ENCODE results near the gene PHC3.

PHC3 gene

DNA sequence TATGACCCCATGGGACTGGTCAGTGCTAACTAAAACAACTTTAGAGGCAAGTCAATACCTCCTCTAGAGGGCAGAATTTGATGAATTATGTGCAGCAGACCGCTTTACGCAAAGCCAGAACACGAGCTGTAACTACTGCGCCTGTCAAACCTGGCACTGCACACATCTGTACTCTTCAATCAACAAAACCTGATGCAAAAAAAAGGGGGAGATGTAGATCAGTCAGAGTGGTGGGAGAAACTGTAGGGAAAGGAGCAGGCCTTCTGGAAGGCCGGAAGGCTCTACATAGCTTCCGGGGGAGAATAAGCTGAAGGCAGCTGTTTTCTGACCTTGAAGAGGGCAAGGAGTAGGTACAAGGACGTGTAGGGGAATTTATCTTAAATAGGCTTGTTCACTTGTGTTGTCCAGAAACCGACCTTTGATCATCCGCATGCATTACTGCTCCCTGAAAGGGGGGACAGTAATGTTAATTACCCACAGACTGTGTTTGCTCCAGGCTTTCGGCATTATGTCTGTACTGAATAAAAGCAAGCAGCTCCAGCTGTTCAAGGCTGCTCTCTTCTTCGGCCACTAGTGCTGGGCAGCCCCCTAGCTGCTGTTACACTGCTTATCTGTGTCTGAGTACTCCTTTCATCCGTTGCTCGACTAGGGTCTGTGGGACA lies 102.8 kb downstream of the PHC3 start:
- DNase-seq (ENCODE audit: low read depth in 2 of 2), result no peak

DNA sequence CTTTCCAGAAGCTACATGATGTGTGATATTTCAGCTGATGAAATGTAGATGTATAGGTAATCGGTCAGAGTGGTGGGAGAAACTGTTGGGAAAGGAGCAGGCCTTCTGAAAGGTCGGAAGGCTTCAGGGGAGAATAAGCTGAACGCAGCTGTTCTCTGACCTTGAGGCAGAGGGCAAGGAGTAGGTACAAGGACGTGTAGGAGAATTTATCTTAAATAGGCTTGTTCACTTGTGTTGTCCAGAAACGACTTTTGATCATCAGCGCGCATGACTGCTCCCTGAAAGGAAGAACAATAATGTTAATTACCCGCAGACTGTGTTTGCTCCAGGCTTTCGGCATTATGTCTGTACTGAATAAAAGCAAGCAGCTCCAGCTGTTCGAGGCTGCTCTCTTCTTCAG lies 104.2 kb downstream of the PHC3 start:
- no peak for DNase-seq (ENCODE audit: low read depth in 2 of 2)

- DNase-seq (ENCODE audit: low read depth in 2 of 2), result no peak
Measured at GRCh38 chr3:170076715-170077238, 104.8 kb downstream of the PHC3 start.

DNA sequence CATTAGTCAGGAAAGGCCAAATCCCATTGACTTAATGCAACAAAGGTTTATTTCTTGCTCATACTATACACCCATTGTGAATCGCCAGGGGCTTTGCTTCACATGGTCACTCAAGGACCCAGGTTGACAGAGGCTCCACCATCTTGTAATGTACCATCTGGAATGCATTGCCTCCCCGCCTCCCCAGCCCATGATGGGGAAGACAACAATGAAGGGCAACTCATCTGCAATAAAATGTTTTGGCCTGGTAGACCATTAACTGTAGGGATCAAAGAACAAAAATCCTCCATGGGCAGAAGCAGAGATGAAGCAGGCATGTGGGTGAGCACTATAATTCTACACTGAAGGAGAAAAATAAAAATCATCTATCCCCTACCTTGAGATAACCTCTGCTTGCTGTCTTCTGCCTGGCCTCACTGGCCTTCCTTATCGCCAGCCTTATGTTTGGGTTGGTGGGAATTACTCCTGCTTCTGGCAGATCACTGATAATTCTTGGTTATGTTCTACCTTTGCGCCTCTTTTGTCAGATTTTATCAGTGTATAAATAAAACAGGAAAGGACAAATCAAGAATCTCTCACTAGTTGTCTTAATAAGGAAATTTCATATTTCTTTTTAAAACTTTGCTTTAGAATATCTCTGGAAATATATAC lies 106.0 kb downstream of the PHC3 start:
- DNase-seq (ENCODE audit: low read depth in 2 of 2), result no peak

DNA sequence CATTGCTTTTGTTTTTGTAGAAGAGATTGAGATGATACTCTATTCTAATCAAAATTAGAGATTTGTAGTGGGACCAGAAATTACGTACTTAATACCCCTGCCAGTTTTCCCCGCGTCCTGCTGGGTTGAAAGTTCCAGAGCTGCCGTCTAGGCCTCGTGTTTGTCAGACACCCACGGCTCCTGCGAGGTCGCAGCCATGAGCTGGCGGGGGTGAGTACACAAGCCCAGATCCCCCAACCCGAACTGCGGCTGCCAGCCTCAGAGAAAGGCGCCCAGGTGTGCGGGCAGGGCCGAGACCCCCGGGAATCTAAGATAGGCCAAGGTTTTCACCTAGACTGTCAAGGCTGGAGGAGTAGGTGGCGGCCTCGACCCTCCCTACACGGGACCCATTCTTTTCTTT lies 117.4 kb downstream of the PHC3 start:
- DNase-seq (ENCODE audit: low read depth in 2 of 2), result no peak

GRCh38 chr3:170063691-170064090 lies 117.8 kb downstream of the PHC3 start:
- DNase-seq (ENCODE audit: low read depth in 2 of 2), result no peak

GRCh38 chr3:170062769-170063168 lies 118.8 kb downstream of the PHC3 start:
- DNase-seq (ENCODE audit: low read depth in 2 of 2), result no peak

DNA sequence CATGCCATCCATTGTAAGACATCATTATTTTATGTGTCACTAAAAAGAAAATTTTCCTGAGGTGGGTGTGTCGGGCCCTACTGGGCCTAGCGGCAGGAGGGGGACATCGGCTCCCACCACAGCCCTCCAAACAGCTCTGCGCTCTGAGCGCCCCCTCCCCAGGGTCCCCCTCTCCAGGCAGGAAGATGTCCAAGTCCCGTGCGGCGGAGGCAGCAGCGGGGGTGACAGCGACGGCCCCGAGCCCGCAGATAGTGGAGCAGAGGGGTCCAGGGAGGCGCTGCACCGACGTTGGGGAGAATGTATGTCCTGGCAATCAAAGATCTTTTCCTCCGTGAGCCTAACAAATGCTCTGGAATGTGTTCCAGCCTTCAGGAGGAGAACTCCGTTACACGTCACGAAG lies 119.5 kb downstream of the PHC3 start:
- no peak for DNase-seq (ENCODE audit: low read depth in 2 of 2)

- DNase-seq (ENCODE audit: low read depth in 2 of 2), result no peak
Measured at GRCh38 chr3:170059447-170059846, 122.1 kb downstream of the PHC3 start.

DNA sequence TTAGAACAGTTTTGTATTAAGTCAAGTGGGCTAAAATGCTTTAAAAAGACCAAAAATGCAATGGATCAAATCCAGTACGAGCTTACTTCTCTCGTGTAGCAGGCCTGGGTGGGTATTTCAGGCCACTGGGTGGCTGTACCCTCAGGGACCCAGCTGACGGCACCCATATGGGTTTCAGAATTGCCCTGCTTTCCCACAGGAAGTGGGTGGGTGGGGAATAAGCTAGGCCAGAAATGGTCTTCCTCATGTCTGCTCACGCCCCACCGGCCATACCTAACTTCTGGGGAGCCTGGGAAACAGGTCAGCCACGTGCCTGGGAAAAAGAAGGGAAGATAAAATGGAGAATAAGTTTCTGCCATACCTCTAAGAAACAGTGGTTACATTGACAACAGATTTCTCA lies 123.4 kb downstream of the PHC3 start:
- no peak for DNase-seq (ENCODE audit: low read depth in 2 of 2)

DNA sequence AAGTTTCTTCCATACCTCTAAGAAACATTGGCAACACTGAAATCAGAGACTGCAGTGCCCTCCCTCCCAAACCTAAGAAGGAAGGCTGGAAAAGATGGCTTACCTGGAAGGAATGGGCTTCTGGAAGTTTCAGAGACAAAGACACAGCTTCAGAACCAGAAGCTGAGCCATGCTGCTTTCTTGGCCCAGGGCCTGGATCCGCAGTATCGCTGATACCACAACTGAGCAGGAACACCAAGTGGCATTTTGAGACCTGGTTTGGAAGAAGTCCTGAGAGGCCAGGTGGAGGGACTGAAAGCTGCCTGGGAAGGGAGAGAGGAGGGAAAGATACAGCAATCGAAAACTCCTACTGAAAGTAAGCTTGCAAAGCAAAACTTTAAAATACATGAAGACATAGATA lies 124.0 kb downstream of the PHC3 start:
- DNase-seq (ENCODE audit: low read depth in 2 of 2), result no peak

- no peak for DNase-seq (ENCODE audit: low read depth in 2 of 2)
Measured at GRCh38 chr3:170056710-170057454, 124.7 kb downstream of the PHC3 start.

GRCh38 chr3:170055209-170055608 lies 126.3 kb downstream of the PHC3 start:
- no peak for DNase-seq (ENCODE audit: low read depth in 2 of 2)

DNA sequence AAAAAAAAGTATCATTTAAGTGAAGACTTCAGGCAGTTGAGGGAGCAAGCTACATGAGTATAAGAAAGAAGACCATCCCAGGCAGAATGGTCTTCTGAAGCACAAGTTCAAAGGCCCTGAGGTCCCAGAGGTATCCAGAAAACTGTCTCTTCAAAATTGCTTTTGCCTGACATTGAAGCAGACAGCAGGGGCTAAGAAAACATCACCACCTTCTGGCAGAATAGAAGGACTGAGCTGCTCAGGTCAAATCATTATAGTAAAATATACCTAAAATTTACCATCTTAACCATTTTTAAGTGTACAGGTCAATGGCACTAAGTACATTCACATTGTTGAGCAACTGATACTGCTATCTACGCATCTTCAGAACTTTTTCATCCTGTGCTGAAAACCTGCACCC lies 127.3 kb downstream of the PHC3 start:
- DNase-seq (ENCODE audit: low read depth in 2 of 2), result no peak

GRCh38 chr3:170052398-170052797 lies 129.1 kb downstream of the PHC3 start:
- no peak for DNase-seq (ENCODE audit: low read depth in 2 of 2)

- no peak for DNase-seq (ENCODE audit: low read depth in 2 of 2)
Measured at GRCh38 chr3:170050753-170051152, 130.8 kb downstream of the PHC3 start.

DNA sequence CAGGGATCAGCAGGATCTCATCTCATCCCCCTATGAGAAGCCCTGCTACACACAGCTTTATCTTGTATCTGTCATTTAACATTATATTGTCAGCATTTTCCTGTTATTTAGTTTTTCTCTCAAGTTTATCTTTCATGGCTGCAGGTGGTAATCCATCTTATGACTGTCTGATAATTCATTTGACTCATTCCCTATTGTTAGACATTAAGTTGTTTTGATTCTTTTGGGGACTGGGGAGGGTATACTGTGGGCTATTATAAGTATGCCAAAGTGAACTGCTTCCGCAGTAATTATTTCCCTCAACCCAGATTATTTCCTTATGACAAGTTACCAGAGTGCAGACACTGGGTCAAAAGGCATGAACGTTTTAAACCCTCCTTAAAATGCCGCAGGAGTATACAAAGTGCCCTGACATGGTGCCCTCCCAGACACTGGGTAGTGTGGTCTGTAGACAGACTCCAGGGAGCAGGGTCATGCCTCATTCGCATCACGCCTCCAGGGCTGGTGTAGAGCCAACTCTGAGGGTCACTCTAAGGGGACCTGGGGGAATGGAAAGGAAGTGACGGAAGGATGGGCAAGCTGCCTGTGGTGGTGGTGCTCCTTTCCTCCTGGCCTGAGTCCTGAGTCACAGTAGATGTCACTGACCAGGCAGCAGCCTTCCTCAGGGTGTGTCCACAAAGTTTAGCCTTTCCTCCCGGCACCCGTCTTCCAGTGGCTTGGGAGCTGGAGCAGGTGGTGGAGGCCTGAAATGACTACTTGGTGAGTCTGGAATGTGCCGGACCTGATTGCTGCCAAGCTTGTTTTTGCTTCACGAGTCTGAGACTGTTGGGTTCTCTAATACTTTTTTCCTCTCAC lies 132.2 kb downstream of the PHC3 start:
- DNase-seq (ENCODE audit: low read depth in 2 of 2), result no peak

DNA sequence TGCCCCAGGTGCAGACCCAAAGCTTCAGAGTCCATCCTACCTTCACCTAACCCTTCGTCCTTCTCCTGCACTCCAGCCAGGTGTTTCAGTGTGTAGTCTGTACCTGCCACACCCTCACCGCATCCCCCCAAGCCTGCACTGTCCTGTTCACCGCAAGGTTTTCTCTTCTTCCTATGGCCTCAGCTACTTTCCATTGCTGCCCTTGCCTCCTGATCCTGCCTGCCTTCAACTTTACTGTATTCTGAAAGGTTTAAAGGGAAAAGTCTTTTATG lies 134.5 kb downstream of the PHC3 start:
- DNase-seq (ENCODE audit: low read depth in 2 of 2), result no peak

GRCh38 chr3:170046269-170047132 lies 135.0 kb downstream of the PHC3 start:
- no peak for DNase-seq (ENCODE audit: low read depth in 2 of 2)

- no peak for DNase-seq (ENCODE audit: low read depth in 2 of 2)
Measured at GRCh38 chr3:170044795-170045244, 136.7 kb downstream of the PHC3 start.

GRCh38 chr3:170044271-170044670 lies 137.3 kb downstream of the PHC3 start:
- no peak for DNase-seq (ENCODE audit: low read depth in 2 of 2)

Data from stimulated activated CD8-positive, alpha-beta memory T cell treated with anti-CD3 and anti-CD28 coated beads, Interleukin-7, amount 100 ng/mL, for 4 hours (primary cell).